K562 (cell line): Measurements from ENCODE around the gene LRCH1. TPM values are rescaled to one million over a fixed set of nuclear protein-coding genes. Genes with fewer than 3 reads are reported as not detected.
A peak's percentile ranks its signal among the peaks of the same experiment; 100 is the strongest.

Source experiments
- ATAC-seq: fragments of 200-7000 bp; cut with Tn5 transposase; 3 replicates; pipeline ENCODE4 v1.9.1; 2020; ENCODE audit warnings: moderate library complexity
- BruUV-seq: library from RNA; stranded (reverse); fragments of 400-500 nt; replicated peaks from 2 replicates; lab custom pipeline; 2021; lab: Mats Ljungman, UMichigan
- CTCF ChIA-PET: fragments of 300-600 bp; formaldehyde crosslinking; extraction: SDS; loops from one replicate; lab custom pipeline; 2021; ENCODE audit warnings: low intra/inter-chr PET ratio; lab: Yijun Ruan, JAX
- POLR2A ChIA-PET: fragments of 300-600, 350-650 bp; sonication (Branson Sonifier 250); formaldehyde crosslinking; extraction: SDS; loops from one replicate; lab custom pipeline; 2021; ENCODE audit warnings: antibody characterized with exemption, inconsistent platforms; lab: Yijun Ruan, JAX
- DNase-seq, 4 experiments: peaks; one replicate each; pipeline versions ENCODE4 v3.0.0 to v3.0.0-alpha.2; 2011 to 2018; ENCODE audit warnings: low spot score in 3 of 4, mixed read lengths in 3 of 4; ENCODE audit errors: extremely low read depth in 1 of 4
- FAIRE-seq: peaks from 2 replicates; lab custom pipeline; 2011; peaks lifted over from hg19 to GRCh38; lab: Jason Lieb, UNC
- H2AFZ ChIP-seq: 2 replicates; pipeline ENCODE4 v1.6.0; 2011; ENCODE audit warnings: low read depth, low read length, control low read depth, inconsistent platforms
- H3K27ac ChIP-seq: fragments of 200-600 bp; 3 replicates; pipeline ENCODE4 v1.8.0; 2011; ENCODE audit warnings: low read depth, mild to moderate bottlenecking, control low read depth, inconsistent platforms, low read length, moderate library complexity, mixed read lengths; ENCODE audit errors: extremely low read depth
- H3K27me3 ChIP-seq, 2 experiments: fragments of 300-600 bp in 1 of 2; 2 replicates in 1 of 2; 3 replicates in 1 of 2; pipeline versions ENCODE4 v1.6.0 to v1.8.0; 2011; ENCODE audit warnings: inconsistent platforms in 2 of 2, low read length in 2 of 2, mild to moderate bottlenecking in 1 of 2, mixed read lengths in 1 of 2, moderate library complexity in 1 of 2; ENCODE audit not compliant: control insufficient read depth in 2 of 2, insufficient read depth in 2 of 2
- H3K36me3 ChIP-seq: fragments of 300-600 bp; 3 replicates; pipeline ENCODE4 v1.8.0; 2011; ENCODE audit warnings: mild to moderate bottlenecking, low read length, inconsistent platforms; ENCODE audit not compliant: control insufficient read depth, insufficient read depth
- H3K4me1 ChIP-seq, 2 experiments: fragments of 200-600 bp in 1 of 2; replicated peaks in 1 of 2; 2 replicates in 1 of 2; 3 replicates in 1 of 2; pipeline versions ENCODE4 v1.5.1 to v1.8.0; 2011; ENCODE audit warnings: inconsistent platforms in 2 of 2, low read length in 2 of 2, mild to moderate bottlenecking in 1 of 2, mixed read lengths in 1 of 2, moderate library complexity in 1 of 2; ENCODE audit not compliant: control insufficient read depth in 2 of 2, insufficient read depth in 2 of 2
- H3K4me2 ChIP-seq: 2 replicates; pipeline ENCODE4 v1.6.1; 2011; ENCODE audit warnings: low read length, control low read depth, inconsistent platforms, mixed read lengths; ENCODE audit not compliant: insufficient read depth
- H3K4me3 ChIP-seq: fragments of 200-600 bp; sonication (generic), shearing (Covaris generic); 2 replicates; pipeline ENCODE4 v1.5.1; 2016; ENCODE audit warnings: control low read depth, inconsistent platforms
- H3K79me2 ChIP-seq: fragments of 200-600 bp; 3 replicates; pipeline ENCODE4 v1.8.0; 2011; ENCODE audit warnings: low read length, inconsistent platforms; ENCODE audit not compliant: control insufficient read depth, insufficient read depth
- H3K9ac ChIP-seq, 2 experiments: 2 replicates each; pipeline versions ENCODE4 v1.6.0 to v1.6.1; 2011; ENCODE audit warnings: low read depth in 2 of 2, low read length in 2 of 2, control low read depth in 1 of 2, inconsistent platforms in 1 of 2, mild to moderate bottlenecking in 1 of 2, mixed read lengths in 1 of 2; ENCODE audit not compliant: insufficient read depth in 1 of 2
- H3K9me1 ChIP-seq: one replicate; pipeline ENCODE4 v1.6.0; 2011; ENCODE audit warnings: inconsistent platforms, mild to moderate bottlenecking, low read length, moderate library complexity; ENCODE audit not compliant: control insufficient read depth, insufficient read depth
- H3K9me3 ChIP-seq: replicated peaks from 2 replicates; pipeline ENCODE4 v1.5.1; 2011; ENCODE audit warnings: low read depth, low read length, inconsistent platforms; ENCODE audit not compliant: control insufficient read depth, insufficient read depth
- H4K20me1 ChIP-seq: replicated peaks from 2 replicates; pipeline ENCODE4 v1.6.1; 2011; ENCODE audit warnings: low read length, inconsistent platforms, mixed read lengths; ENCODE audit not compliant: control insufficient read depth, insufficient read depth
- CREB3L1 ChIP-seq: fragments of 450-650 bp; IDR thresholded peaks from 2 replicates; pipeline ENCODE4 v1.6.1; 2014; ENCODE audit warnings: low read depth, mild to moderate bottlenecking, moderate library complexity, borderline replicate concordance
- FOXJ2 ChIP-seq: fragments of 200-800 bp; sonication (Bioruptor generic); IDR thresholded peaks from 2 replicates; pipeline ENCODE4 v1.6.1; 2016; ENCODE audit warnings: missing genetic modification characterization, missing compliant biosample characterization
- MCM7 ChIP-seq, 2 experiments: fragments of 450-650 bp; IDR thresholded peaks; 2 replicates each; pipeline ENCODE4 v1.6.1; 2016 to 2018
- SAFB ChIP-seq: fragments of 200-400 bp; formaldehyde crosslinking; IDR thresholded peaks from 2 replicates; pipeline ENCODE4 v1.6.1; 2017; ENCODE audit warnings: low read depth, low read length, borderline replicate concordance
- SETDB1 ChIP-seq: IDR thresholded peaks from one replicate; pipeline ENCODE4 v1.6.1; 2012; ENCODE audit warnings: low read length, control low read depth, inconsistent platforms
- VEZF1 ChIP-seq: fragments of 200-800 bp; sonication (Bioruptor generic); IDR thresholded peaks from 2 replicates; pipeline ENCODE4 v1.6.1; 2017; ENCODE audit warnings: missing genetic modification characterization, missing compliant biosample characterization
- ZNF175 ChIP-seq: fragments of 200-800 bp; sonication (Bioruptor generic); IDR thresholded peaks from 2 replicates; pipeline ENCODE4 v1.6.1; 2016; ENCODE audit warnings: low read depth, mild to moderate bottlenecking, missing genetic modification characterization, missing compliant biosample characterization
- ZNF561 ChIP-seq: fragments of 450-650 bp; formaldehyde crosslinking; conservative IDR thresholded peaks from 2 replicates; pipeline ENCODE4 v1.4.0; 2020; ENCODE audit warnings: mild to moderate bottlenecking, moderate library complexity
- ZNF57 ChIP-seq: fragments of 450-650 bp; formaldehyde crosslinking; IDR thresholded peaks from 2 replicates; pipeline ENCODE4 v1.4.0; 2020; ENCODE audit warnings: mild to moderate bottlenecking, moderate library complexity
- WGBS: fragments of 100-300 bp; shearing (Covaris generic); methylation state at CpG from one replicate; pipeline ENCODE4 v1.1.6; 2016; ENCODE audit warnings: low coverage, mixed read lengths; ENCODE audit not compliant: insufficient coverage; ENCODE audit errors: missing lambda C conversion rate; 5-methylcytosine and 5-hydroxymethylcytosine counted together
- in situ Hi-C: fragments of 300-500 bp; cut with MboI; formaldehyde crosslinking; loops from 4 replicates; pipeline ENCODE4 v1.15.0; 2018; ENCODE audit warnings: inconsistent platforms, mixed read lengths
- intact Hi-C: fragments of 100-400 bp; cut with micrococcal nuclease; formaldehyde crosslinking; loops from 2 replicates; pipeline ENCODE4 v1.14.2; 2022
- polyA plus RNA-seq, 8 experiments: library from polyadenylated mRNA; depleted of rRNA in 4 of 8; stranded (reverse) in 5 of 8; unstranded in 3 of 8; fragments of >200 nt; fragmentation: Nextera tagmentation in 2 of 8; fragmentation: Illumina TruSeq in 1 of 8; extraction: Ambion mirVana in 2 of 8; extraction: Trizol in 1 of 8; gene quantifications; 2 replicates each; pipeline versions ENCODE4 v1.2.1 to v1.2.3, GENCODE V29; 2011 to 2014; ENCODE audit warnings: inconsistent platforms in 1 of 8, missing spikeins in 1 of 8
- total RNA-seq, 7 experiments: library from RNA; depleted of rRNA in 6 of 7; stranded (reverse); fragments of >200 nt in 6 of 7; fragmentation: Illumina TruSeq in 2 of 7; extraction: Trizol in 2 of 7; gene quantifications; 2 replicates each; pipeline versions ENCODE4 v1.2.1 to v1.2.3, GENCODE V29; 2011 to 2021; ENCODE audit warnings: low replicate concordance in 1 of 7
- TF ChIP-seq, protein P1 (sequence below): fragments of 250-450 bp; sonication (Bioruptor Pico); IDR thresholded peaks from 2 replicates; pipeline ENCODE4 v1.5.0; 2021
- TF ChIP-seq, protein P2 (sequence below): fragments of 150-350 bp; conservative IDR thresholded peaks from 2 replicates; pipeline ENCODE4 v1.6.1; 2014; ENCODE audit warnings: low read length

The LRCH1 gene
- total and polyA plus RNA-seq, 9 of the 15 experiments (the other 6 are each of a cell fraction or from before 2014, with no cell fraction given), result 1.1 to 6.8 (median 3.7) TPM

- peak; percentile 1 for TF ChIP-seq VEZF1 (CRISPR knock-in tag)
These were observed 533 bp downstream of the LRCH1 start (continued) for GRCh38 chr13:46553521-46553885.

DNA sequence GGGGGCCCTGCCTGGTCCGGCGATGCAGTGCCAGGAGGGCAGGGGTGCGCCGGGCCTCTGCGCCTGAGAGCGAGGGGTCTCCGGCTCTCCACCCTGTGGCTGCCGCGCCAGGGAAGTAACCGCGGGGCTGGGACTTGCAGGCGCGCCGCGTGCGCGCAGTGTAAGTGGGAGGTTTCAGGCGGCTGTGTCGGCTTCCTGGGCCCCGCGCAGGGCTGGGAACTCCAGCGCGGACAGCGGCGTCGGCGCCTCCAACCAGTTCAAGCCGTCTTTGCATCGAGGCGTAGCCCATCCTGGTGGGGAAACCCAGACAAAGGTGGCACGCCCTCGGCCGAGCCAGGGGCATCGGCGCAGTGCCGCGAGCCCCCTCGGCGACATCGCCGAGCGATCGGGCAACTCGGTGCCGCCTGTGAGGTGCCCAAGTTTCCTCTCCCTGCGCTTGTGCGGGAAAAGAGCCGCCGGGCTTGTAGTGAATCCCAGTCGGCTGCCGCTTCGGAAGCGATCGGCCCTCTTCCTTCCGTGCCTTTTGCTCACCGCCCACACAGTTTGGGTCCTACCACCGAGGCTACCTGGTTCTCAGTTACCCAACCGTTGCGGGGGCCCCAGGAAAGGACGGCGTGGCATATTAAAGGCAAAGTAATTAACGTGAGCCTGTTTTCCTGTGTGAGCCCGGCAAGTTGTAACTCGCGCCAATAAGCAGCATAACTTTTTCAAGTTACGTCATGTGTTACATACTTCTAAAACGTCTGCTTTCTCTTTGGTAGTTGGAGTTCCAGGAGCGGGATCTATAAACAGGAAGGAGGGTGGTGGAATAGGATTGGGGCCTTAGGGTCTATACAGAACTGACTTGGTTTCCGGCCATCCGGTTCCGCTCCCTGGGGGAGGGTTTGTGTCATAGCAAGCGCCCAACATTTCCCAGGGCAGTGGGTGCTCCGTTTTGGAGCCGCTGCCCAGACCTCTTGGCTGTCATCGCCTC lies 1.2 kb downstream of the LRCH1 start:
- H2AFZ ChIP-seq, result peak overlapping the region; percentile 86
- peak overlapping the region; percentile 78 for H3K27ac ChIP-seq
- POLR2A ChIA-PET, result no interaction called here
- ATAC-seq (peak; percentile 78), FAIRE-seq (peak; percentile 78), DNase-seq (peak; percentile 50 to 79 (median 58))
- intact Hi-C loops (loop anchor here (5.0 kb wide), 1 partner anchor 88 kb away; no protein-coding TSS in a partner anchor), in situ Hi-C loops (no loop called here)
- H3K9me3 ChIP-seq, result no peaks in the 10 kb centered on the region
- H3K4me2 ChIP-seq, result peak overlapping the region; percentile 84
- peaks cover 48% of the 10 kb centered on the region for H3K79me2 ChIP-seq
- H4K20me1 ChIP-seq, result peaks cover 4% of the 10 kb centered on the region; the same call in 1 of the 2 replicates
- H3K27me3 ChIP-seq, result no peaks in the 10 kb centered on the region
- no peaks in the 10 kb centered on the region for H3K9me1 ChIP-seq
- H3K4me3 ChIP-seq, result peak overlapping the region; percentile 77
- BruUV-seq, result TSS peak; percentile 95
- CTCF ChIA-PET, result no interaction called here
- H3K36me3 ChIP-seq, result no peaks in the 10 kb centered on the region
- peaks cover 9 to 17% of the 10 kb centered on the region in 2 experiments; a peak in 4 of 5 replicates for H3K4me1 ChIP-seq
- 1% methylated on average over 39 of the region's 75 CpGs for WGBS
- peak overlapping the region; percentile 82 to 99 for H3K9ac ChIP-seq
- TF ChIP-seq CREB3L1, result no peak
- TF ChIP-seq SAFB, result peak; percentile 65; the same call in 1 of the 2 replicates
- TF ChIP-seq ZNF57 (CRISPR knock-in tag), result no peak
- no peak for TF ChIP-seq ZNF175 (CRISPR knock-in tag)
- no peak for TF ChIP-seq MCM7 (IDR thresholded peaks at IDR 0.05)
- no peak for TF ChIP-seq SETDB1
- TF ChIP-seq ZNF561 (CRISPR knock-in tag), result no peak
- TF ChIP-seq, protein P1, sequence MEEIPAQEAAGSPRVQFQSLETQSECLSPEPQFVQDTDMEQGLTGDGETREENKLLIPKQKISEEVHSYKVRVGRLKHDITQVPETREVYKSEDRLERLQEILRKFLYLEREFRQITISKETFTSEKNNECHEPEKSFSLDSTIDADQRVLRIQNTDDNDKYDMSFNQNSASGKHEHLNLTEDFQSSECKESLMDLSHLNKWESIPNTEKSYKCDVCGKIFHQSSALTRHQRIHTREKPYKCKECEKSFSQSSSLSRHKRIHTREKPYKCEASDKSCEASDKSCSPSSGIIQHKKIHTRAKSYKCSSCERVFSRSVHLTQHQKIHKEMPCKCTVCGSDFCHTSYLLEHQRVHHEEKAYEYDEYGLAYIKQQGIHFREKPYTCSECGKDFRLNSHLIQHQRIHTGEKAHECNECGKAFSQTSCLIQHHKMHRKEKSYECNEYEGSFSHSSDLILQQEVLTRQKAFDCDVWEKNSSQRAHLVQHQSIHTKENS (CRISPR knock-in tag), result no peak
- no peak for TF ChIP-seq FOXJ2
- TF ChIP-seq, protein P2, sequence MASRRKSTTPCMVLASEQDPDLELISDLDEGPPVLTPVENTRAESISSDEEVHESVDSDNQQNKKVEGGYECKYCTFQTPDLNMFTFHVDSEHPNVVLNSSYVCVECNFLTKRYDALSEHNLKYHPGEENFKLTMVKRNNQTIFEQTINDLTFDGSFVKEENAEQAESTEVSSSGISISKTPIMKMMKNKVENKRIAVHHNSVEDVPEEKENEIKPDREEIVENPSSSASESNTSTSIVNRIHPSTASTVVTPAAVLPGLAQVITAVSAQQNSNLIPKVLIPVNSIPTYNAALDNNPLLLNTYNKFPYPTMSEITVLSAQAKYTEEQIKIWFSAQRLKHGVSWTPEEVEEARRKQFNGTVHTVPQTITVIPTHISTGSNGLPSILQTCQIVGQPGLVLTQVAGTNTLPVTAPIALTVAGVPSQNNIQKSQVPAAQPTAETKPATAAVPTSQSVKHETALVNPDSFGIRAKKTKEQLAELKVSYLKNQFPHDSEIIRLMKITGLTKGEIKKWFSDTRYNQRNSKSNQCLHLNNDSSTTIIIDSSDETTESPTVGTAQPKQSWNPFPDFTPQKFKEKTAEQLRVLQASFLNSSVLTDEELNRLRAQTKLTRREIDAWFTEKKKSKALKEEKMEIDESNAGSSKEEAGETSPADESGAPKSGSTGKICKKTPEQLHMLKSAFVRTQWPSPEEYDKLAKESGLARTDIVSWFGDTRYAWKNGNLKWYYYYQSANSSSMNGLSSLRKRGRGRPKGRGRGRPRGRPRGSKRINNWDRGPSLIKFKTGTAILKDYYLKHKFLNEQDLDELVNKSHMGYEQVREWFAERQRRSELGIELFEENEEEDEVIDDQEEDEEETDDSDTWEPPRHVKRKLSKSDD, result no peak
